K562 (cell line): ENCODE measurements around the gene EXOC4. TPM values are rescaled to one million over a fixed set of nuclear protein-coding genes. Genes with fewer than 3 reads are reported as not detected.

Experiments used
- ATAC-seq: fragments of 200-7000 bp; cut with Tn5 transposase; 3 replicates; pipeline ENCODE4 v1.9.1; 2020; ENCODE audit warnings: moderate library complexity
- BruUV-seq: library from RNA; stranded (reverse); fragments of 400-500 nt; replicated peaks from 2 replicates; lab custom pipeline; 2021; lab: Mats Ljungman, UMichigan
- CTCF ChIA-PET: fragments of 300-600 bp; formaldehyde crosslinking; extraction: SDS; loops from one replicate; lab custom pipeline; 2021; ENCODE audit warnings: low intra/inter-chr PET ratio; lab: Yijun Ruan, JAX
- POLR2A ChIA-PET: fragments of 300-600, 350-650 bp; sonication (Branson Sonifier 250); formaldehyde crosslinking; extraction: SDS; loops from one replicate; lab custom pipeline; 2021; ENCODE audit warnings: antibody characterized with exemption, inconsistent platforms; lab: Yijun Ruan, JAX
- DNase-seq, 4 experiments: peaks; one replicate each; pipeline versions ENCODE4 v3.0.0 to v3.0.0-alpha.2; 2011 to 2018; ENCODE audit warnings: low spot score in 3 of 4, mixed read lengths in 3 of 4; ENCODE audit errors: extremely low read depth in 1 of 4
- FAIRE-seq: peaks from 2 replicates; lab custom pipeline; 2011; peaks lifted over from hg19 to GRCh38; lab: Jason Lieb, UNC
- H2AFZ ChIP-seq: 2 replicates; pipeline ENCODE4 v1.6.0; 2011; ENCODE audit warnings: low read depth, low read length, control low read depth, inconsistent platforms
- H3K27ac ChIP-seq: fragments of 200-600 bp; 3 replicates; pipeline ENCODE4 v1.8.0; 2011; ENCODE audit warnings: low read depth, mild to moderate bottlenecking, control low read depth, inconsistent platforms, low read length, moderate library complexity, mixed read lengths; ENCODE audit errors: extremely low read depth
- H3K27me3 ChIP-seq, 2 experiments: fragments of 300-600 bp in 1 of 2; 2 replicates in 1 of 2; 3 replicates in 1 of 2; pipeline versions ENCODE4 v1.6.0 to v1.8.0; 2011; ENCODE audit warnings: inconsistent platforms in 2 of 2, low read length in 2 of 2, mild to moderate bottlenecking in 1 of 2, mixed read lengths in 1 of 2, moderate library complexity in 1 of 2; ENCODE audit not compliant: control insufficient read depth in 2 of 2, insufficient read depth in 2 of 2
- H3K36me3 ChIP-seq: fragments of 300-600 bp; 3 replicates; pipeline ENCODE4 v1.8.0; 2011; ENCODE audit warnings: mild to moderate bottlenecking, low read length, inconsistent platforms; ENCODE audit not compliant: control insufficient read depth, insufficient read depth
- H3K4me1 ChIP-seq, 2 experiments: fragments of 200-600 bp in 1 of 2; replicated peaks in 1 of 2; 2 replicates in 1 of 2; 3 replicates in 1 of 2; pipeline versions ENCODE4 v1.5.1 to v1.8.0; 2011; ENCODE audit warnings: inconsistent platforms in 2 of 2, low read length in 2 of 2, mild to moderate bottlenecking in 1 of 2, mixed read lengths in 1 of 2, moderate library complexity in 1 of 2; ENCODE audit not compliant: control insufficient read depth in 2 of 2, insufficient read depth in 2 of 2
- H3K4me2 ChIP-seq: 2 replicates; pipeline ENCODE4 v1.6.1; 2011; ENCODE audit warnings: low read length, control low read depth, inconsistent platforms, mixed read lengths; ENCODE audit not compliant: insufficient read depth
- H3K4me3 ChIP-seq: fragments of 200-600 bp; sonication (generic), shearing (Covaris generic); 2 replicates; pipeline ENCODE4 v1.5.1; 2016; ENCODE audit warnings: control low read depth, inconsistent platforms
- H3K79me2 ChIP-seq: fragments of 200-600 bp; 3 replicates; pipeline ENCODE4 v1.8.0; 2011; ENCODE audit warnings: low read length, inconsistent platforms; ENCODE audit not compliant: control insufficient read depth, insufficient read depth
- H3K9ac ChIP-seq, 2 experiments: 2 replicates each; pipeline versions ENCODE4 v1.6.0 to v1.6.1; 2011; ENCODE audit warnings: low read depth in 2 of 2, low read length in 2 of 2, control low read depth in 1 of 2, inconsistent platforms in 1 of 2, mild to moderate bottlenecking in 1 of 2, mixed read lengths in 1 of 2; ENCODE audit not compliant: insufficient read depth in 1 of 2
- H3K9me1 ChIP-seq: one replicate; pipeline ENCODE4 v1.6.0; 2011; ENCODE audit warnings: inconsistent platforms, mild to moderate bottlenecking, low read length, moderate library complexity; ENCODE audit not compliant: control insufficient read depth, insufficient read depth
- H3K9me3 ChIP-seq: replicated peaks from 2 replicates; pipeline ENCODE4 v1.5.1; 2011; ENCODE audit warnings: low read depth, low read length, inconsistent platforms; ENCODE audit not compliant: control insufficient read depth, insufficient read depth
- H4K20me1 ChIP-seq: replicated peaks from 2 replicates; pipeline ENCODE4 v1.6.1; 2011; ENCODE audit warnings: low read length, inconsistent platforms, mixed read lengths; ENCODE audit not compliant: control insufficient read depth, insufficient read depth
- C11orf30 ChIP-seq: fragments of 450-650 bp; IDR thresholded peaks from 2 replicates; pipeline ENCODE4 v1.6.1; 2016; ENCODE audit warnings: low read depth, mild to moderate bottlenecking
- ILF3 ChIP-seq: fragments of 450-650 bp; IDR thresholded peaks from 2 replicates; pipeline ENCODE4 v1.6.1; 2018; ENCODE audit warnings: antibody characterized with exemption, mild to moderate bottlenecking, moderate library complexity, borderline replicate concordance
- KHSRP ChIP-seq: fragments of 450-650 bp; IDR thresholded peaks from 2 replicates; pipeline ENCODE4 v1.6.1; 2017
- MAFF ChIP-seq: IDR thresholded peaks from 2 replicates; pipeline ENCODE4 v1.6.1; 2012; ENCODE audit warnings: low read length, improper control_type of control experiment
- MAFG ChIP-seq: fragments of 450-650 bp; conservative IDR thresholded peaks from 2 replicates; pipeline ENCODE4 v1.6.1; 2016; ENCODE audit warnings: missing genetic modification characterization, missing compliant biosample characterization
- MAFK ChIP-seq: IDR thresholded peaks from 2 replicates; pipeline ENCODE4 v1.6.1; 2011; ENCODE audit warnings: low read length, improper control_type of control experiment
- MIER1 ChIP-seq: fragments of 450-650 bp; IDR thresholded peaks from 2 replicates; pipeline ENCODE4 v1.6.1; 2016; ENCODE audit warnings: antibody characterized with exemption, mild to moderate bottlenecking, low read depth
- MXI1 ChIP-seq: IDR thresholded peaks from 2 replicates; pipeline ENCODE4 v1.6.1; 2011; ENCODE audit warnings: low read depth, mild to moderate bottlenecking, improper control_type of control experiment, low read length
- NCOR1 ChIP-seq: fragments of 450-650 bp; IDR thresholded peaks from 2 replicates; pipeline ENCODE4 v1.6.1; 2016; ENCODE audit warnings: mild to moderate bottlenecking, moderate library complexity
- NFATC3 ChIP-seq: fragments of 450-650 bp; IDR thresholded peaks from 2 replicates; pipeline ENCODE4 v1.6.1; 2017; ENCODE audit warnings: mild to moderate bottlenecking
- NFIC ChIP-seq: fragments of 450-650 bp; IDR thresholded peaks from 2 replicates; pipeline ENCODE4 v1.6.1; 2017; ENCODE audit warnings: mild to moderate bottlenecking, inconsistent platforms
- RAD21 ChIP-seq, 2 experiments: fragments of 250-450 bp in 1 of 2; fragments of 450-650 bp in 1 of 2; sonication (Bioruptor Pico) in 1 of 2; formaldehyde crosslinking in 1 of 2; IDR thresholded peaks in 1 of 2; conservative IDR thresholded peaks in 1 of 2; 2 replicates each; pipeline versions ENCODE4 v1.4.0 to v1.8.0; 2020 to 2022; ENCODE audit warnings: mild to moderate bottlenecking in 2 of 2, moderate library complexity in 1 of 2
- ZNF274 ChIP-seq: IDR thresholded peaks from 2 replicates; pipeline ENCODE4 v1.6.1; 2011; ENCODE audit warnings: low read depth, mild to moderate bottlenecking, low read length, moderate library complexity, borderline replicate concordance
- ZNF316 ChIP-seq: fragments of 450-650 bp; IDR thresholded peaks from 2 replicates; pipeline ENCODE4 v1.6.1; 2016
- ZNF696 ChIP-seq: fragments of 250-450 bp; sonication (Bioruptor Pico); conservative IDR thresholded peaks from 2 replicates; pipeline ENCODE4 v1.4.0; 2020; ENCODE audit warnings: mild to moderate bottlenecking, moderate library complexity
- WGBS: fragments of 100-300 bp; shearing (Covaris generic); methylation state at CpG from one replicate; pipeline ENCODE4 v1.1.6; 2016; ENCODE audit warnings: low coverage, mixed read lengths; ENCODE audit not compliant: insufficient coverage; ENCODE audit errors: missing lambda C conversion rate; 5-methylcytosine and 5-hydroxymethylcytosine counted together
- in situ Hi-C: fragments of 300-500 bp; cut with MboI; formaldehyde crosslinking; loops from 4 replicates; pipeline ENCODE4 v1.15.0; 2018; ENCODE audit warnings: inconsistent platforms, mixed read lengths
- intact Hi-C: fragments of 100-400 bp; cut with micrococcal nuclease; formaldehyde crosslinking; loops from 2 replicates; pipeline ENCODE4 v1.14.2; 2022
- polyA plus RNA-seq, 8 experiments: library from polyadenylated mRNA; depleted of rRNA in 4 of 8; stranded (reverse) in 5 of 8; unstranded in 3 of 8; fragments of >200 nt; fragmentation: Nextera tagmentation in 2 of 8; fragmentation: Illumina TruSeq in 1 of 8; extraction: Ambion mirVana in 2 of 8; extraction: Trizol in 1 of 8; gene quantifications; 2 replicates each; pipeline versions ENCODE4 v1.2.1 to v1.2.3, GENCODE V29; 2011 to 2014; ENCODE audit warnings: inconsistent platforms in 1 of 8, missing spikeins in 1 of 8
- total RNA-seq, 7 experiments: library from RNA; depleted of rRNA in 6 of 7; stranded (reverse); fragments of >200 nt in 6 of 7; fragmentation: Illumina TruSeq in 2 of 7; extraction: Trizol in 2 of 7; gene quantifications; 2 replicates each; pipeline versions ENCODE4 v1.2.1 to v1.2.3, GENCODE V29; 2011 to 2021; ENCODE audit warnings: low replicate concordance in 1 of 7

EXOC4 gene
- total and polyA plus RNA-seq, 9 of the 15 experiments (the other 6 are each of a cell fraction or from before 2014, with no cell fraction given): 18.5 to 73.1 (median 46.6) TPM

GRCh38 chr7:133635541-133635940 is 382.7 kb downstream of the EXOC4 start (continued):
- TF ChIP-seq RAD21 (CRISPR knock-in tag; conservative IDR thresholded peaks at IDR 0.05 in 1 of 2, IDR thresholded peaks at IDR 0.05 in 1 of 2) (no peak), NCOR1 (no peak), MXI1 (no peak), NFIC (no peak), KHSRP (no peak), ZNF696 (CRISPR knock-in tag) (no peak), ILF3 (no peak)

- Histone ChIP-seq H3K79me2 (no peaks in the 10 kb centered on the region), H3K4me2 (no peak overlapping the region), H3K36me3 (no peaks in the 10 kb centered on the region), H4K20me1 (no peaks in the 10 kb centered on the region), H2AFZ (no peak overlapping the region), H3K27me3 (no peaks in the 10 kb centered on the region), H3K9ac (no peak overlapping the region), H3K4me3 (no peak overlapping the region), H3K27ac (no peak overlapping the region), H3K4me1 (no peaks in the 10 kb centered on the region), H3K9me1 (no peaks in the 10 kb centered on the region), H3K9me3 (no peaks in the 10 kb centered on the region)
- TF ChIP-seq ZNF274: no peak
- TF ChIP-seq MAFK: peak; percentile 95
- peak; percentile 90 for TF ChIP-seq MAFG (tag)
- peak; percentile 96 for TF ChIP-seq MAFF
- TF ChIP-seq MIER1: no peak
- TF ChIP-seq C11orf30: peak; percentile 91
- TF ChIP-seq NFATC3: no peak
- TF ChIP-seq ZNF316: peak; percentile 95
- FAIRE-seq (no peak), ATAC-seq (no peak), DNase-seq (no peak)
- ChIA-PET CTCF (no interaction called here), POLR2A (interaction anchor here (0.5 to 0.6 kb wide), 2 partner anchors 420 to 1066 kb away, joined by 3 to 4 read pairs; no protein-coding TSS in a partner anchor)
- no TSS peak for BruUV-seq
- in situ Hi-C loops (no loop called here), intact Hi-C loops (no loop called here)
- 64% methylated on average over 5 of the region's 5 CpGs for WGBS
Measured at GRCh38 chr7:133638857-133639256, 386.0 kb downstream of the EXOC4 start.
